SK-N-SH (cell line): ENCODE data around the gene BZW2.

Experiments
- CTCF ChIP-seq: fragments of 200-600 bp; sonication (generic); IDR thresholded peaks from 2 replicates; pipeline ENCODE4 v1.6.1; 2017; ENCODE audit warnings: antibody characterized with exemption, mild to moderate bottlenecking, moderate library complexity
- IRF3 ChIP-seq: fragments of 150-350 bp; IDR thresholded peaks from 2 replicates; pipeline ENCODE4 v1.6.1; 2016; ENCODE audit warnings: mild to moderate bottlenecking, low read depth, low read length
- RFX5 ChIP-seq: IDR thresholded peaks from 2 replicates; pipeline ENCODE4 v1.6.1; 2012; ENCODE audit warnings: mild to moderate bottlenecking, improper control_type of control experiment, low read length

DNA sequence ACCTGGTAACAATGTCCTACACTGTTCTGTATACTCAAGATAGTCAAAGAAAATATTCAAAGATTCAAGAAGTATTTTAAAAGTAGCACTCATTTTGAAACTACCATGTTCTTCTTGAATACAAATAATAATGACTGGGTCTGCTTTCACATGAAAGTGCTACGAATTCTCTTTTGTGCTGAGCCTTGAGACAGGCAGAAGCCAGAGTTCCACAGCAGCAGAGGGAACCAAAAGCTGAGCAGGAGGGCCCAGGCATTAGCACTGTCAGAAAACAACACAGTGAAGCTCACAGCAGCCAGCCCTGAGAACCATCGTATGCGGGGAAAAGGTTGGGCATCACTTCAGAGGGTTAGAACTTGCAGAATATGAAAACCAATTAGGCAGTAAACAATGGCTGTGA, 39.3 kb upstream of the BZW2 start:
- no peak for TF ChIP-seq IRF3
- TF ChIP-seq CTCF: no peak
- TF ChIP-seq RFX5: no peak
